ENCODE results near the gene RHEBL1. TPM values are rescaled to one million over a fixed set of nuclear protein-coding genes. Genes with fewer than 3 reads are reported as not detected.

Gene RHEBL1
- total RNA-seq, 3 donors from 2014 or later = 0.59 to 1.3 TPM; not detected in 1

GRCh38 chr12:49061157-49061650 lies 8.6 kb downstream of the RHEBL1 start:
- no peak for DNase-seq (ENCODE audit: low spot score in 2 of 2)
- H3K4me1 ChIP-seq = peaks cover 10 to 20% of the 10 kb centered on the region in 2 donors
- peak overlapping the region; percentile 92 to 96 (median 94) for H3K4me3 ChIP-seq
- H3K27ac ChIP-seq = peak overlapping the region; percentile 88 to 97
- TF ChIP-seq CTCF (IDR thresholded peaks at IDR 0.05) (no peak), POLR2AphosphoS5 (IDR thresholded peaks at IDR 0.05) (no peak), POLR2A (IDR thresholded peaks at IDR 0.05) (no peak)
- intact Hi-C loops (cut with DNase I; ENCODE audit: low total_unique reads) = no loop called here
- H3K36me3 ChIP-seq = no peaks in the 10 kb centered on the region
- no peaks in the 10 kb centered on the region for H3K27me3 ChIP-seq
- no peaks in the 10 kb centered on the region for H3K9me3 ChIP-seq

GRCh38 chr12:49060237-49061156 lies 9.3 kb downstream of the RHEBL1 start, which contains the start of gene KMT2D:
KMT2D (minus strand) TSS chr12:49060794; CDS start chr12:49055324, 5,470 bp downstream.
- Histone ChIP-seq H3K9me3 (no peaks in the 10 kb centered on the region), H3K36me3 (no peaks in the 10 kb centered on the region), H3K4me1 (peaks cover 10 to 27% of the 10 kb centered on the region in 2 donors), H3K27me3 (no peaks in the 10 kb centered on the region), H3K4me3 (peak within 1 kb of the TSS; percentile 92 to 96 (median 94)), H3K27ac (peak within 1 kb of the TSS; percentile 88 to 97)
- peak; percentile 75 to 86 for DNase-seq (ENCODE audit: low spot score in 2 of 2)
- TF ChIP-seq POLR2A (IDR thresholded peaks at IDR 0.05) (peak; percentile 11), POLR2AphosphoS5 (IDR thresholded peaks at IDR 0.05) (peak; percentile 87 to 92 (median 90)), CTCF (IDR thresholded peaks at IDR 0.05) (peak; percentile 22 to 89 (median 72))
- intact Hi-C loops (cut with DNase I; ENCODE audit: low total_unique reads) = no loop called here

GRCh38 chr12:49059299-49060171 lies 10.2 kb downstream of the RHEBL1 start:
- peaks cover 10 to 32% of the 10 kb centered on the region in 2 donors for H3K4me1 ChIP-seq
- H3K9me3 ChIP-seq = no peaks in the 10 kb centered on the region
- DNase-seq (ENCODE audit: low spot score in 2 of 2) = no peak
- TF ChIP-seq POLR2A (IDR thresholded peaks at IDR 0.05) (no peak), POLR2AphosphoS5 (IDR thresholded peaks at IDR 0.05) (no peak), CTCF (IDR thresholded peaks at IDR 0.05) (no peak)
- H3K4me3 ChIP-seq = peak overlapping the region; percentile 92 to 96 (median 94)
- no peaks in the 10 kb centered on the region for H3K36me3 ChIP-seq
- peak overlapping the region; percentile 88 to 97 for H3K27ac ChIP-seq
- intact Hi-C loops (cut with DNase I; ENCODE audit: low total_unique reads) = no loop called here
- H3K27me3 ChIP-seq = no peaks in the 10 kb centered on the region

GRCh38 chr12:49059045-49059298 lies 10.8 kb downstream of the RHEBL1 start:
- H3K4me1 ChIP-seq = peaks cover 10 to 32% of the 10 kb centered on the region in 2 donors
- H3K4me3 ChIP-seq = peak overlapping the region; percentile 92 to 96 (median 94)
- peak overlapping the region; percentile 88 to 97 for H3K27ac ChIP-seq
- no peaks in the 10 kb centered on the region for H3K27me3 ChIP-seq
- H3K36me3 ChIP-seq = no peaks in the 10 kb centered on the region
- no peak for DNase-seq (ENCODE audit: low spot score in 2 of 2)
- no peaks in the 10 kb centered on the region for H3K9me3 ChIP-seq
- TF ChIP-seq CTCF (IDR thresholded peaks at IDR 0.05) (no peak), POLR2AphosphoS5 (IDR thresholded peaks at IDR 0.05) (no peak), POLR2A (IDR thresholded peaks at IDR 0.05) (no peak)
- intact Hi-C loops (cut with DNase I; ENCODE audit: low total_unique reads) = no loop called here

Data from breast epithelium (tissue), 4 donors.